ENCODE data around the gene F12. TPM values are rescaled to one million over a fixed set of nuclear protein-coding genes. Genes with fewer than 3 reads are reported as not detected.
A peak's percentile ranks its signal among the peaks of the same experiment; 100 is the strongest.

Gene F12
- total RNA-seq, 1 experiment from 2014 or later: 13.4 TPM

DNA sequence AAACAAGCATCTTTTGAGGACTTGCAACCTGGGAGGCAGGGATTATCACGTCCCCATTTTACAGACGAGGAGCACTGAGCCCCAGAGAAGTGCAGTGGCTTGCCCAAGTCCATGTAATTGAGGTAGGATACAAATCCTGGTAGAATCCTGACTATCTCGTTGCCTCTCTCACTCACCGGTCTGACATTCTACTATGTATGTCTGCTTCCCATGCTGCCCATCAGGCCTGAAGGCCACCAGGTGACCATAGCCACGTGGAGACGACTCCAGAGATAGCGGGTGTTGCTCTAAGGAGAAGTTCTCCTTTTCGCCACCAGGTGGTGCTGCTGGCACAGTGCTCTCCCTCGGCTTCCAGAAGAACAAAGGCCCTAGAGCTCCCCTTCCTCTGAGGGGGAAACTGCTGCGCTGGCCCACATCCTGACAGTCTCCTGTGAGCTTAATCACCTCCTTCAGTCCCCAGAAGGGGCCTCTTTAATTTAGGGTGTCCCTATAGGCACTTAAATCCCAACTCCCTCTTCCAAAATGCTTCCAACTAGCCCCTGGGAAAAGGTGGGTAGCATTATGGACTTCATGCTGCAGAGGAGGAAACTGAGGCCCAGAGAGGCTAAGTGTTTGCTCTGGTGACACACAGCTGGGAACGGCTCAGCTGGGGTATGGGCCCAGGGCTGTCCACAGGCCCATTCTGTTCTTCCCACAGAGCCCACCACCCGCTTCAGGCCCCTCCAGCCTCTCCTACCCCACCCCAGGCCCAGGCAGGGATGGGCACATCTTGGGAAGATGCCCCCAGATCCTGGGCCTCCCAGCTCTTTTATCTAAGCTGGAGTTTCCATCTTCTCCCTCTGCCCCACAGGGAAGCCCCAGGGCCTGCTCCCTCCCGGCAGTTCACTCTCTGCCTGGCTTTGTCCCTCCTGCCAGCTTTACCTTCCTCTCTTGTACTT is 18.7 kb downstream of the F12 start:
- peaks cover 3% of the 10 kb centered on the region; the same call in 1 of the 2 replicates for H3K4me1 ChIP-seq (ENCODE audit: control insufficient read depth, insufficient read depth, low read length)
- no peak overlapping the region for H3K4me3 ChIP-seq (ENCODE audit: low read depth in 2 of 2, low read length in 2 of 2)
- BruUV-seq (replicated peaks): no TSS peak
- POLR2A ChIA-PET: interaction anchor here (0.5 kb wide), 1 partner anchor 413 kb away, joined by 8 read pairs; no protein-coding TSS in a partner anchor
- DNase-seq (ENCODE audit: low read depth, low spot score) (no peak), ATAC-seq (peak; percentile 92)
- in situ Hi-C loops (cut with HindIII; ENCODE audit: low pct_unique_long_range_greater_than_20kb, low sequenced_read_pairs) (no loop called here), intact Hi-C loops (cut with micrococcal nuclease; ENCODE audit: unreplicated experiment) (loop anchor here (5.0 kb wide), 1 partner anchor 107 kb away; the partner anchor contains the start of gene PDLIM7)
- TF ChIP-seq POLR2AphosphoS5 (IDR thresholded peaks at IDR 0.05; ENCODE audit: low read depth, low read length): no peak
- no peak for TF ChIP-seq SIN3A (IDR thresholded peaks at IDR 0.05; ENCODE audit: borderline replicate concordance, insufficient read depth, low read depth, low read length)
- TF ChIP-seq, protein P1, sequence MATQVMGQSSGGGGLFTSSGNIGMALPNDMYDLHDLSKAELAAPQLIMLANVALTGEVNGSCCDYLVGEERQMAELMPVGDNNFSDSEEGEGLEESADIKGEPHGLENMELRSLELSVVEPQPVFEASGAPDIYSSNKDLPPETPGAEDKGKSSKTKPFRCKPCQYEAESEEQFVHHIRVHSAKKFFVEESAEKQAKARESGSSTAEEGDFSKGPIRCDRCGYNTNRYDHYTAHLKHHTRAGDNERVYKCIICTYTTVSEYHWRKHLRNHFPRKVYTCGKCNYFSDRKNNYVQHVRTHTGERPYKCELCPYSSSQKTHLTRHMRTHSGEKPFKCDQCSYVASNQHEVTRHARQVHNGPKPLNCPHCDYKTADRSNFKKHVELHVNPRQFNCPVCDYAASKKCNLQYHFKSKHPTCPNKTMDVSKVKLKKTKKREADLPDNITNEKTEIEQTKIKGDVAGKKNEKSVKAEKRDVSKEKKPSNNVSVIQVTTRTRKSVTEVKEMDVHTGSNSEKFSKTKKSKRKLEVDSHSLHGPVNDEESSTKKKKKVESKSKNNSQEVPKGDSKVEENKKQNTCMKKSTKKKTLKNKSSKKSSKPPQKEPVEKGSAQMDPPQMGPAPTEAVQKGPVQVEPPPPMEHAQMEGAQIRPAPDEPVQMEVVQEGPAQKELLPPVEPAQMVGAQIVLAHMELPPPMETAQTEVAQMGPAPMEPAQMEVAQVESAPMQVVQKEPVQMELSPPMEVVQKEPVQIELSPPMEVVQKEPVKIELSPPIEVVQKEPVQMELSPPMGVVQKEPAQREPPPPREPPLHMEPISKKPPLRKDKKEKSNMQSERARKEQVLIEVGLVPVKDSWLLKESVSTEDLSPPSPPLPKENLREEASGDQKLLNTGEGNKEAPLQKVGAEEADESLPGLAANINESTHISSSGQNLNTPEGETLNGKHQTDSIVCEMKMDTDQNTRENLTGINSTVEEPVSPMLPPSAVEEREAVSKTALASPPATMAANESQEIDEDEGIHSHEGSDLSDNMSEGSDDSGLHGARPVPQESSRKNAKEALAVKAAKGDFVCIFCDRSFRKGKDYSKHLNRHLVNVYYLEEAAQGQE (IDR thresholded peaks at IDR 0.05; ENCODE audit: insufficient read depth in 1 of 2, low read depth in 2 of 2, low read length in 1 of 2): no peak
- TF ChIP-seq, protein P2, sequence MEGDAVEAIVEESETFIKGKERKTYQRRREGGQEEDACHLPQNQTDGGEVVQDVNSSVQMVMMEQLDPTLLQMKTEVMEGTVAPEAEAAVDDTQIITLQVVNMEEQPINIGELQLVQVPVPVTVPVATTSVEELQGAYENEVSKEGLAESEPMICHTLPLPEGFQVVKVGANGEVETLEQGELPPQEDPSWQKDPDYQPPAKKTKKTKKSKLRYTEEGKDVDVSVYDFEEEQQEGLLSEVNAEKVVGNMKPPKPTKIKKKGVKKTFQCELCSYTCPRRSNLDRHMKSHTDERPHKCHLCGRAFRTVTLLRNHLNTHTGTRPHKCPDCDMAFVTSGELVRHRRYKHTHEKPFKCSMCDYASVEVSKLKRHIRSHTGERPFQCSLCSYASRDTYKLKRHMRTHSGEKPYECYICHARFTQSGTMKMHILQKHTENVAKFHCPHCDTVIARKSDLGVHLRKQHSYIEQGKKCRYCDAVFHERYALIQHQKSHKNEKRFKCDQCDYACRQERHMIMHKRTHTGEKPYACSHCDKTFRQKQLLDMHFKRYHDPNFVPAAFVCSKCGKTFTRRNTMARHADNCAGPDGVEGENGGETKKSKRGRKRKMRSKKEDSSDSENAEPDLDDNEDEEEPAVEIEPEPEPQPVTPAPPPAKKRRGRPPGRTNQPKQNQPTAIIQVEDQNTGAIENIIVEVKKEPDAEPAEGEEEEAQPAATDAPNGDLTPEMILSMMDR (IDR thresholded peaks at IDR 0.05): peak; percentile 97
- H3K36me3 ChIP-seq (ENCODE audit: control insufficient read depth, insufficient read depth, low read length): no peaks in the 10 kb centered on the region
- no peaks in the 10 kb centered on the region for H3K9me3 ChIP-seq (ENCODE audit: control insufficient read depth, insufficient read depth, low read depth, low read length)
- peak overlapping the region; percentile 60; the same call in 1 of the 2 replicates for H3K27ac ChIP-seq (ENCODE audit: low read length)
- CTCF ChIA-PET: interaction anchor here (0.5 to 2.6 kb wide), 13 partner anchors 12 to 117 kb away, joined by 3 to 34 read pairs (median 5); partner anchors contain the start of genes F12 and PDLIM7
- H3K27me3 ChIP-seq (ENCODE audit: control insufficient read depth, insufficient read depth, low read length): no peaks in the 10 kb centered on the region

DNA sequence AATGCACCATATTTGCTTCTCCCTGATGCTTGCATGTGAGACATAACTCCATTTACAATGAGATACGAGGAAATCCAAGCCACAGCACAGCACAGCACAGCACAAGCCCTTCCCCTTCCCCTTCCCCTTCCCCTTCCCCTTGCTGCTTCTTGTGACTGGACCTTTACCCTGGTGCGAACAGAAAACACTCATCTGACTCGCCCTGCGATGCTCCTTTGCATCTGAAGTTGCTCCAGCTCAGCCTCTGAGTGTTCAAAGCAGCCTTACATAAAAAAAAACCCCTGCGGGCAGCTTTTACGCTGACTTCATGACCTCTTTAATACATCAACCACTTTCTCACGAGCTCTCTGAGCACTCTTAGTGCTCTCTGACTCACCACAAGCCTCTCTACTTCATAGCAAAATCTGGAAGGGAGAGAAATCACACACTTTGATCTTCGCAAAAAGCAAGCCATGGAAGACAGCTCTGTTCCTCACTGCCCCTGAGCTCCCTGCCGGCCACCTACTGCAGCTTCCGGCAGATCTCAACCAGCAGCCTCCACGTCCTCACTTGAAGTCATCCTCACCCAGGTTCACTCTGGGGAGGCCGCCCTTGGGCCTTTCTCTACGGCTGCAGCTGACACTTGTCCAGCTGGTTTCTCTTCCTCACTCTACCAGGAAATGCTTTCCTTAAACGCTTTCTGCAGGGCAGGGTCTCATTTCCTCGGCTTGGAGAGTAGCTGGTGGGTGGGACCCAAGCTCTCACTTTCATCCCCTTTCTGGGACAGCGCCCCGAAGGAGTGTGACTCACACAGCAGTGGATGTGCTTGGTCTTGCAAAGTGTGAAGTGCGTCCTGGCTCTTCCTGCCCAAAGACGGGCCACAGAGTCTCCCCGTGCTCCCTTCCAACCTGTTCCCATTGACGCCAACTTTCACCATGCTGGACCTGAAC is 19.9 kb downstream of the F12 start:
- Histone ChIP-seq H3K9me3 (ENCODE audit: control insufficient read depth, insufficient read depth, low read depth, low read length) (no peaks in the 10 kb centered on the region), H3K27me3 (ENCODE audit: control insufficient read depth, insufficient read depth, low read length) (no peaks in the 10 kb centered on the region), H3K27ac (ENCODE audit: low read length) (no peak overlapping the region), H3K4me3 (ENCODE audit: low read depth in 2 of 2, low read length in 2 of 2) (no peak overlapping the region), H3K4me1 (ENCODE audit: control insufficient read depth, insufficient read depth, low read length) (peaks cover 3% of the 10 kb centered on the region; the same call in 1 of the 2 replicates), H3K36me3 (ENCODE audit: control insufficient read depth, insufficient read depth, low read length) (no peaks in the 10 kb centered on the region)
- CTCF ChIA-PET: interaction anchor here (0.5 to 2.6 kb wide), 8 partner anchors 11 to 79 kb away, joined by 3 to 34 read pairs (median 6); no protein-coding TSS in a partner anchor
- BruUV-seq (replicated peaks): no TSS peak
- TF ChIP-seq, protein P2 (IDR thresholded peaks at IDR 0.05): no peak
- TF ChIP-seq TCF7L2 (IDR thresholded peaks at IDR 0.05; ENCODE audit: low read depth, low read length) (no peak), SIN3A (IDR thresholded peaks at IDR 0.05; ENCODE audit: borderline replicate concordance, insufficient read depth, low read depth, low read length) (no peak), POLR2AphosphoS5 (IDR thresholded peaks at IDR 0.05; ENCODE audit: low read depth, low read length) (no peak)
- TF ChIP-seq, protein P1 (IDR thresholded peaks at IDR 0.05; ENCODE audit: insufficient read depth in 1 of 2, low read depth in 2 of 2, low read length in 1 of 2): no peak
- in situ Hi-C loops (cut with HindIII; ENCODE audit: low pct_unique_long_range_greater_than_20kb, low sequenced_read_pairs): no loop called here
- POLR2A ChIA-PET: no interaction called here
- no peak for DNase-seq (ENCODE audit: low read depth, low spot score)
- intact Hi-C loops (cut with micrococcal nuclease; ENCODE audit: unreplicated experiment): loop anchor here (5.0 kb wide), 1 partner anchor 108 kb away; the partner anchor contains the start of gene PDLIM7
- no peak for ATAC-seq

Measured in Panc1 (cell line).